BLaER1 (cell line): ENCODE data around the gene ACSF3.

Source experiments
- H3K27ac ChIP-seq: shearing (Covaris generic); formaldehyde crosslinking; 2 replicates; pipeline ENCODE4 v1.8.1; 2022
- H3K27me3 ChIP-seq: shearing (Covaris generic); formaldehyde crosslinking; 2 replicates; pipeline ENCODE4 v1.8.1; 2022
- H3K36me3 ChIP-seq: shearing (Covaris generic); formaldehyde crosslinking; 2 replicates; pipeline ENCODE4 v1.8.1; 2022
- H3K4me1 ChIP-seq: shearing (Covaris generic); formaldehyde crosslinking; 2 replicates; pipeline ENCODE4 v1.8.1; 2022
- H3K4me2 ChIP-seq: shearing (Covaris generic); formaldehyde crosslinking; 2 replicates; pipeline ENCODE4 v1.8.1; 2022
- H3K4me3 ChIP-seq: shearing (Covaris generic); formaldehyde crosslinking; 2 replicates; pipeline ENCODE4 v1.8.1; 2022
- H3K9ac ChIP-seq: shearing (Covaris generic); formaldehyde crosslinking; 2 replicates; pipeline ENCODE4 v1.8.1; 2022
- H3K9me3 ChIP-seq: shearing (Covaris generic); formaldehyde crosslinking; 2 replicates; pipeline ENCODE4 v1.8.1; 2022
- H4K20me1 ChIP-seq: shearing (Covaris generic); formaldehyde crosslinking; 2 replicates; pipeline ENCODE4 v1.8.1; 2022
- Cebpa-rat ChIP-seq: shearing (Covaris generic); IDR thresholded peaks from 2 replicates; pipeline ENCODE4 v1.8.1; 2022

Gene ACSF3

GRCh38 chr16:89119661-89120141, 26.0 kb downstream of the ACSF3 start:
- Histone ChIP-seq H3K4me3 (no peak overlapping the region), H3K4me2 (no peak overlapping the region), H3K27ac (peak overlapping the region; percentile 93; the same call in 1 of the 2 replicates), H3K27me3 (no peaks in the 10 kb centered on the region), H3K36me3 (peaks cover 79% of the 10 kb centered on the region), H3K4me1 (peaks cover 67% of the 10 kb centered on the region), H3K9ac (no peak overlapping the region), H4K20me1 (no peaks in the 10 kb centered on the region), H3K9me3 (peaks cover 10% of the 10 kb centered on the region)
- no peak for TF ChIP-seq Cebpa-rat

GRCh38 chr16:89120281-89120680, 26.6 kb downstream of the ACSF3 start:
- TF ChIP-seq Cebpa-rat, result no peak
- peaks cover 14% of the 10 kb centered on the region for H3K9me3 ChIP-seq
- no peak overlapping the region for H3K4me3 ChIP-seq
- no peak overlapping the region for H3K9ac ChIP-seq
- peaks cover 63% of the 10 kb centered on the region for H3K4me1 ChIP-seq
- H3K36me3 ChIP-seq, result peaks cover 85% of the 10 kb centered on the region
- no peaks in the 10 kb centered on the region for H3K27me3 ChIP-seq
- H3K4me2 ChIP-seq, result no peak overlapping the region
- peak overlapping the region; percentile 93 for H3K27ac ChIP-seq
- no peaks in the 10 kb centered on the region for H4K20me1 ChIP-seq

- no peak overlapping the region for H3K4me3 ChIP-seq
- H3K27ac ChIP-seq, result peak overlapping the region; percentile 60; the same call in 1 of the 2 replicates
- no peak for TF ChIP-seq Cebpa-rat
- no peak overlapping the region for H3K9ac ChIP-seq
- peaks cover 57% of the 10 kb centered on the region for H3K4me1 ChIP-seq
- H3K4me2 ChIP-seq, result no peak overlapping the region
- peaks cover 92% of the 10 kb centered on the region for H3K36me3 ChIP-seq
- peaks cover 19% of the 10 kb centered on the region for H3K9me3 ChIP-seq
- no peaks in the 10 kb centered on the region for H3K27me3 ChIP-seq
- H4K20me1 ChIP-seq, result no peaks in the 10 kb centered on the region
These were observed 27.3 kb downstream of the ACSF3 start for GRCh38 chr16:89120921-89121351.

GRCh38 chr16:89121691-89122321, 28.2 kb downstream of the ACSF3 start:
- Histone ChIP-seq H3K9ac (no peak overlapping the region), H3K4me1 (peaks cover 48% of the 10 kb centered on the region), H3K9me3 (peaks cover 19% of the 10 kb centered on the region), H3K27me3 (no peaks in the 10 kb centered on the region), H4K20me1 (no peaks in the 10 kb centered on the region), H3K27ac (peak overlapping the region; percentile 60; the same call in 1 of the 2 replicates), H3K4me3 (no peak overlapping the region), H3K4me2 (peak overlapping the region; percentile 61), H3K36me3 (peaks cover 97% of the 10 kb centered on the region)
- no peak for TF ChIP-seq Cebpa-rat

- Histone ChIP-seq H3K4me2 (peak overlapping the region; percentile 61), H3K27ac (peak overlapping the region; percentile 60), H3K27me3 (no peaks in the 10 kb centered on the region), H3K4me3 (no peak overlapping the region), H3K36me3 (peaks cover 91% of the 10 kb centered on the region), H3K4me1 (peaks cover 43% of the 10 kb centered on the region), H3K9ac (no peak overlapping the region), H3K9me3 (peaks cover 19% of the 10 kb centered on the region), H4K20me1 (no peaks in the 10 kb centered on the region)
- TF ChIP-seq Cebpa-rat, result no peak
These were observed 28.7 kb downstream of the ACSF3 start for GRCh38 chr16:89122322-89122851.

GRCh38 chr16:89123001-89123830, 29.6 kb downstream of the ACSF3 start:
- Histone ChIP-seq H3K27me3 (no peaks in the 10 kb centered on the region), H4K20me1 (no peaks in the 10 kb centered on the region), H3K9ac (no peak overlapping the region), H3K4me2 (peak overlapping the region; percentile 61), H3K27ac (peak overlapping the region; percentile 60), H3K4me3 (no peak overlapping the region), H3K9me3 (peaks cover 20% of the 10 kb centered on the region), H3K4me1 (peaks cover 34% of the 10 kb centered on the region), H3K36me3 (peaks cover 86% of the 10 kb centered on the region)
- no peak for TF ChIP-seq Cebpa-rat

GRCh38 chr16:89123831-89124100, 30.1 kb downstream of the ACSF3 start:
- Histone ChIP-seq H3K27ac (0 out of 2 replicates have a peak overlapping the region, but pooled peaks have one; percentile 60), H3K27me3 (no peaks in the 10 kb centered on the region), H4K20me1 (no peaks in the 10 kb centered on the region), H3K36me3 (peaks cover 86% of the 10 kb centered on the region), H3K9ac (no peak overlapping the region), H3K4me1 (peaks cover 29% of the 10 kb centered on the region), H3K4me3 (no peak overlapping the region), H3K9me3 (peaks cover 26% of the 10 kb centered on the region), H3K4me2 (no peak overlapping the region)
- TF ChIP-seq Cebpa-rat, result no peak

- Histone ChIP-seq H3K9ac (no peak overlapping the region), H3K36me3 (peaks cover 86% of the 10 kb centered on the region), H3K4me2 (no peak overlapping the region), H3K4me3 (no peak overlapping the region), H3K9me3 (peaks cover 39% of the 10 kb centered on the region), H4K20me1 (peaks cover 9% of the 10 kb centered on the region; the same call in 1 of the 2 replicates), H3K4me1 (0 out of 2 replicates have a peak, but pooled peaks cover 7% of the 10 kb centered on the region), H3K27me3 (no peaks in the 10 kb centered on the region), H3K27ac (no peak overlapping the region)
- no peak for TF ChIP-seq Cebpa-rat
These were observed 35.7 kb downstream of the ACSF3 start for GRCh38 chr16:89129378-89129777.

GRCh38 chr16:89130448-89130847, 36.8 kb downstream of the ACSF3 start:
- TF ChIP-seq Cebpa-rat, result no peak
- no peaks in the 10 kb centered on the region for H3K27me3 ChIP-seq
- H3K4me2 ChIP-seq, result no peak overlapping the region
- H3K9ac ChIP-seq, result no peak overlapping the region
- peaks cover 9% of the 10 kb centered on the region; the same call in 1 of the 2 replicates for H4K20me1 ChIP-seq
- peaks cover 30% of the 10 kb centered on the region for H3K9me3 ChIP-seq
- H3K4me1 ChIP-seq, result 0 out of 2 replicates have a peak, but pooled peaks cover 7% of the 10 kb centered on the region
- H3K27ac ChIP-seq, result no peak overlapping the region
- H3K36me3 ChIP-seq, result peaks cover 86% of the 10 kb centered on the region
- H3K4me3 ChIP-seq, result no peak overlapping the region
